Measurements from ENCODE around the gene RPL10A.

GRCh38 chr6:35445691-35446090 lies 22.5 kb upstream of the RPL10A start:
- TF ChIP-seq CTCF (conservative IDR thresholded peaks at IDR 0.05) (no peak), ZFX (IDR thresholded peaks at IDR 0.05) (no peak)

All from C4-2B (cell line).